Loucy (cell line): ENCODE data around the gene CLK4.

ENCODE experiments used
- H2AFZ ChIP-seq: fragments of 200-600 bp; sonication (generic); 2 replicates; pipeline ENCODE4 v1.6.0; 2016; ENCODE audit warnings: antibody characterized with exemption, mild to moderate bottlenecking, low read length, moderate library complexity
- H3F3A ChIP-seq: fragments of 200-600 bp; 2 replicates; pipeline ENCODE4 v1.6.0; 2016; ENCODE audit warnings: antibody characterized with exemption, low read depth, mild to moderate bottlenecking
- H3K27me3 ChIP-seq: fragments of 200-600 bp; sonication (generic); 2 replicates; pipeline ENCODE4 v1.6.1; 2014; ENCODE audit warnings: low read length, mild to moderate bottlenecking; ENCODE audit not compliant: insufficient read depth, poor library complexity, severe bottlenecking
- H3K36me3 ChIP-seq: fragments of 200-600 bp; sonication (generic); 2 replicates; pipeline ENCODE4 v1.6.1; 2016; ENCODE audit warnings: low read length; ENCODE audit not compliant: insufficient read depth
- H3K4me1 ChIP-seq: fragments of 200-600 bp; sonication (generic); 2 replicates; pipeline ENCODE4 v1.5.1; 2014; ENCODE audit warnings: low read length, mild to moderate bottlenecking; ENCODE audit not compliant: insufficient read depth, poor library complexity, severe bottlenecking
- H3K4me2 ChIP-seq: fragments of 200-600 bp; sonication (generic); 2 replicates; pipeline ENCODE4 v1.6.0; 2014; ENCODE audit warnings: antibody characterized with exemption, low read length, low read depth, mild to moderate bottlenecking; ENCODE audit not compliant: poor library complexity, severe bottlenecking
- H3K4me3 ChIP-seq: fragments of 200-600 bp; sonication (generic); 2 replicates; pipeline ENCODE4 v1.5.1; 2014; ENCODE audit warnings: low read length, mild to moderate bottlenecking, mixed read lengths; ENCODE audit not compliant: poor library complexity, severe bottlenecking
- H3K79me2 ChIP-seq: fragments of 200-600 bp; sonication (generic); 2 replicates; pipeline ENCODE4 v1.6.1; 2014; ENCODE audit warnings: low read length; ENCODE audit not compliant: insufficient read depth
- H3K9ac ChIP-seq: fragments of 200-600 bp; sonication (generic); 2 replicates; pipeline ENCODE4 v1.6.0; 2014; ENCODE audit warnings: mild to moderate bottlenecking, low read depth, low read length, moderate library complexity; ENCODE audit not compliant: poor library complexity, severe bottlenecking
- H3K9me2 ChIP-seq: fragments of 200-600 bp; sonication (generic); replicated peaks from 2 replicates; pipeline ENCODE4 v1.6.1; 2016; ENCODE audit warnings: low read depth, low read length, mixed read lengths
- H3K9me3 ChIP-seq: fragments of 200-600 bp; sonication (generic); 2 replicates; pipeline ENCODE4 v1.6.1; 2014; ENCODE audit warnings: mild to moderate bottlenecking, antibody characterized with exemption, low read length, low read depth; ENCODE audit not compliant: insufficient read depth
- H4K20me1 ChIP-seq: fragments of 200-600 bp; sonication (generic); 2 replicates; pipeline ENCODE4 v1.6.0; 2014; ENCODE audit warnings: antibody characterized with exemption, low read length, mild to moderate bottlenecking; ENCODE audit not compliant: insufficient read depth, poor library complexity, severe bottlenecking
- CTCF ChIP-seq: fragments of 200-600 bp; sonication (generic); conservative IDR thresholded peaks from 2 replicates; pipeline ENCODE4 v1.5.1; 2014; ENCODE audit warnings: mild to moderate bottlenecking, antibody characterized with exemption, low read length
- EZH2phosphoT487 ChIP-seq: fragments of 200-600 bp; IDR thresholded peaks from 2 replicates; pipeline ENCODE4 v1.6.1; 2018; ENCODE audit warnings: antibody characterized with exemption, mild to moderate bottlenecking, moderate library complexity, borderline replicate concordance

The CLK4 gene

GRCh38 chr5:178563621-178564020 is 63.2 kb downstream of the CLK4 start:
- Histone ChIP-seq H3K9me3 (no peaks in the 10 kb centered on the region), H3K9me2 (no peaks in the 10 kb centered on the region), H3F3A (no peaks in the 10 kb centered on the region), H3K4me2 (no peak overlapping the region), H3K4me3 (no peak overlapping the region), H2AFZ (no peak overlapping the region), H3K27me3 (no peaks in the 10 kb centered on the region), H3K79me2 (no peaks in the 10 kb centered on the region), H3K4me1 (no peaks in the 10 kb centered on the region), H4K20me1 (no peaks in the 10 kb centered on the region), H3K36me3 (no peaks in the 10 kb centered on the region), H3K9ac (no peak overlapping the region)
- TF ChIP-seq CTCF (no peak), EZH2phosphoT487 (no peak)

GRCh38 chr5:178561746-178562264 is 65.0 kb downstream of the CLK4 start:
- no peak overlapping the region for H2AFZ ChIP-seq
- H3K9me3 ChIP-seq: no peaks in the 10 kb centered on the region
- no peak overlapping the region for H3K4me3 ChIP-seq

GRCh38 chr5:178560911-178561310 is 65.9 kb downstream of the CLK4 start:
- Histone ChIP-seq H3K9ac (no peak overlapping the region), H3K9me3 (no peaks in the 10 kb centered on the region), H3K4me2 (no peak overlapping the region), H4K20me1 (no peaks in the 10 kb centered on the region), H3K27me3 (no peaks in the 10 kb centered on the region), H3K4me3 (no peak overlapping the region), H3K36me3 (no peaks in the 10 kb centered on the region), H2AFZ (no peak overlapping the region), H3K79me2 (no peaks in the 10 kb centered on the region), H3K4me1 (no peaks in the 10 kb centered on the region), H3K9me2 (no peaks in the 10 kb centered on the region), H3F3A (no peaks in the 10 kb centered on the region)
- TF ChIP-seq CTCF: no peak
- no peak for TF ChIP-seq EZH2phosphoT487

More at GRCh38 chr5:178561746-178562264, 65.0 kb downstream of the CLK4 start:
- Histone ChIP-seq H3K4me2 (no peak overlapping the region), H3K4me1 (no peaks in the 10 kb centered on the region), H3K9me2 (no peaks in the 10 kb centered on the region), H3K36me3 (no peaks in the 10 kb centered on the region), H3K9ac (no peak overlapping the region), H4K20me1 (no peaks in the 10 kb centered on the region), H3F3A (no peaks in the 10 kb centered on the region), H3K79me2 (no peaks in the 10 kb centered on the region), H3K27me3 (no peaks in the 10 kb centered on the region)
- TF ChIP-seq EZH2phosphoT487 (no peak), CTCF (no peak)
